ENCODE data around the gene GSDME.

The GSDME gene

GRCh38 chr7:24723178-24723530, 34.1 kb downstream of the GSDME start:
- no peak for TF ChIP-seq ZC3H10 (CRISPR knock-in tag; IDR thresholded peaks at IDR 0.05)
- TF ChIP-seq, protein P1, sequence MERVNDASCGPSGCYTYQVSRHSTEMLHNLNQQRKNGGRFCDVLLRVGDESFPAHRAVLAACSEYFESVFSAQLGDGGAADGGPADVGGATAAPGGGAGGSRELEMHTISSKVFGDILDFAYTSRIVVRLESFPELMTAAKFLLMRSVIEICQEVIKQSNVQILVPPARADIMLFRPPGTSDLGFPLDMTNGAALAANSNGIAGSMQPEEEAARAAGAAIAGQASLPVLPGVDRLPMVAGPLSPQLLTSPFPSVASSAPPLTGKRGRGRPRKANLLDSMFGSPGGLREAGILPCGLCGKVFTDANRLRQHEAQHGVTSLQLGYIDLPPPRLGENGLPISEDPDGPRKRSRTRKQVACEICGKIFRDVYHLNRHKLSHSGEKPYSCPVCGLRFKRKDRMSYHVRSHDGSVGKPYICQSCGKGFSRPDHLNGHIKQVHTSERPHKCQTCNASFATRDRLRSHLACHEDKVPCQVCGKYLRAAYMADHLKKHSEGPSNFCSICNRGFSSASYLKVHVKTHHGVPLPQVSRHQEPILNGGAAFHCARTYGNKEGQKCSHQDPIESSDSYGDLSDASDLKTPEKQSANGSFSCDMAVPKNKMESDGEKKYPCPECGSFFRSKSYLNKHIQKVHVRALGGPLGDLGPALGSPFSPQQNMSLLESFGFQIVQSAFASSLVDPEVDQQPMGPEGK (CRISPR knock-in tag; IDR thresholded peaks at IDR 0.05; ENCODE audit: borderline replicate concordance) = no peak
- no peak for TF ChIP-seq TCF4 (CRISPR knock-in tag; IDR thresholded peaks at IDR 0.05; ENCODE audit: borderline replicate concordance)
- TF ChIP-seq ISL1 (CRISPR knock-in tag; IDR thresholded peaks at IDR 0.05) = no peak
- no peak for TF ChIP-seq CSRNP3 (CRISPR knock-in tag; IDR thresholded peaks at IDR 0.05)
- TF ChIP-seq RARB (CRISPR knock-in tag; IDR thresholded peaks at IDR 0.05) = no peak
- no peak for TF ChIP-seq ARNTL (CRISPR knock-in tag; IDR thresholded peaks at IDR 0.05; ENCODE audit: borderline replicate concordance, low read depth)
- TF ChIP-seq ZFP30 (CRISPR knock-in tag; IDR thresholded peaks at IDR 0.05) = no peak
- TF ChIP-seq TSHZ2 (CRISPR knock-in tag; IDR thresholded peaks at IDR 0.05) = no peak
- no peak for TF ChIP-seq OSR1 (CRISPR knock-in tag; IDR thresholded peaks at IDR 0.05)
- TF ChIP-seq ZNF8 (CRISPR knock-in tag; IDR thresholded peaks at IDR 0.05) = no peak
- no peak for TF ChIP-seq BACH2 (CRISPR knock-in tag; IDR thresholded peaks at IDR 0.05; ENCODE audit: borderline replicate concordance)
- no peak for TF ChIP-seq ESRRG (CRISPR knock-in tag; IDR thresholded peaks at IDR 0.05)
- no peak for TF ChIP-seq PPARA (CRISPR knock-in tag; IDR thresholded peaks at IDR 0.05; ENCODE audit: borderline replicate concordance)
- no peak for TF ChIP-seq ZNF565 (CRISPR knock-in tag; conservative IDR thresholded peaks at IDR 0.05; ENCODE audit: low read depth)
- peak; percentile 44 for ATAC-seq

GRCh38 chr7:24722386-24723177, 34.7 kb downstream of the GSDME start:
- peak; percentile 90 for ATAC-seq
- TF ChIP-seq TOX (CRISPR knock-in tag; IDR thresholded peaks at IDR 0.05; ENCODE audit: borderline replicate concordance) (no peak), ZNF70 (CRISPR knock-in tag; IDR thresholded peaks at IDR 0.05) (no peak), ESRRG (CRISPR knock-in tag; IDR thresholded peaks at IDR 0.05) (no peak), OSR1 (CRISPR knock-in tag; IDR thresholded peaks at IDR 0.05) (no peak), ZC3H10 (CRISPR knock-in tag; IDR thresholded peaks at IDR 0.05) (no peak), CSRNP3 (CRISPR knock-in tag; IDR thresholded peaks at IDR 0.05) (no peak), TCF4 (CRISPR knock-in tag; IDR thresholded peaks at IDR 0.05; ENCODE audit: borderline replicate concordance) (no peak), ARNTL (CRISPR knock-in tag; IDR thresholded peaks at IDR 0.05; ENCODE audit: borderline replicate concordance, low read depth) (no peak), RARB (CRISPR knock-in tag; IDR thresholded peaks at IDR 0.05) (no peak), ISL1 (CRISPR knock-in tag; IDR thresholded peaks at IDR 0.05) (no peak), BACH2 (CRISPR knock-in tag; IDR thresholded peaks at IDR 0.05; ENCODE audit: borderline replicate concordance) (no peak)
- TF ChIP-seq, protein P1 (CRISPR knock-in tag; IDR thresholded peaks at IDR 0.05; ENCODE audit: borderline replicate concordance) = no peak

DNA sequence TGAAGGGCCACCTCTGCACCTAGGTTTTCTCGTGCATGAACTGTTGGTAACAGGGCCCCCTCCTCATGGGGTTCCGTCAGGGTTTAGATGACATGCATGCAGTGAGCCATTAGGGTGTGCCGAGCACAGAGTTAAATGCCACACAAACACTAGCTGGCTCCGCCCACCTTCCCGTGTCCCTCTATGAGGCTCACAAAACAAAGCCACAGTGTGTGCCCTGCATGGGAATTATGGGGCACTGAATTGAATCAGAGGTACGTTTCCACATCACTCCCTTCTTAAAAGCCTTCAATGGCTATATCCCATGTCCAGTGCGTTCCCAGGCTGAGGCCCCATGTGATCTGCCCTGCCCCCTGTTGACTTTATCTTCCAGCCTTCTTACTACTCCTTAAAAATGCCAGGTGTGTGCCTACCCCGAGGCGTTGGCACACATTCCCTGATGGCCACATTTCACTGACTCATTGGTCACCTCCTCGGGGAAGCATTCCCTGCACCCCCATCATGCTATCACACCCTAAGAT, 35.7 kb downstream of the GSDME start:
- TF ChIP-seq ESRRG (CRISPR knock-in tag; IDR thresholded peaks at IDR 0.05) = no peak

More for the DNA sequence above, 35.7 kb downstream of the GSDME start:
- ATAC-seq = no peak

Measured in SK-N-SH treated with all-trans-retinoic acid at 6 μM for 48 hours (cell line).